NCI-H187 treated with DMSO at 0.1 percent for 48 hours (cell line): Measurements from ENCODE around the gene ALCAM.

Source experiments
- DNase-seq: peaks from one replicate; lab custom pipeline; 2025; lab: John Stamatoyannopoulos, UW

ALCAM gene

GRCh38 chr3:105490045-105490444, 123.3 kb downstream of the ALCAM start:
- no peak for DNase-seq

GRCh38 chr3:105493305-105493892, 126.7 kb downstream of the ALCAM start:
- DNase-seq = no peak

GRCh38 chr3:105495021-105495420, 128.3 kb downstream of the ALCAM start:
- DNase-seq = no peak

GRCh38 chr3:105496343-105496742, 129.6 kb downstream of the ALCAM start:
- DNase-seq = no peak

GRCh38 chr3:105497386-105497785, 130.7 kb downstream of the ALCAM start:
- no peak for DNase-seq

- DNase-seq = no peak
Observed at GRCh38 chr3:105499961-105500360, 133.3 kb downstream of the ALCAM start.

GRCh38 chr3:105502333-105502732, 135.6 kb downstream of the ALCAM start:
- DNase-seq = no peak

- no peak for DNase-seq
Observed at GRCh38 chr3:105503191-105503593, 136.5 kb downstream of the ALCAM start.

GRCh38 chr3:105504440-105504951, 137.8 kb downstream of the ALCAM start:
- no peak for DNase-seq

GRCh38 chr3:105505170-105505569, 138.5 kb downstream of the ALCAM start:
- no peak for DNase-seq

GRCh38 chr3:105511031-105511430, 144.3 kb downstream of the ALCAM start:
- DNase-seq = no peak

GRCh38 chr3:105512061-105512460, 145.4 kb downstream of the ALCAM start:
- DNase-seq = no peak

GRCh38 chr3:105513042-105513441, 146.3 kb downstream of the ALCAM start:
- DNase-seq = no peak

GRCh38 chr3:105513886-105514285, 147.2 kb downstream of the ALCAM start:
- no peak for DNase-seq

- no peak for DNase-seq
Observed at GRCh38 chr3:105515372-105515771, 148.7 kb downstream of the ALCAM start.

GRCh38 chr3:105516972-105517371, 150.3 kb downstream of the ALCAM start:
- no peak for DNase-seq

GRCh38 chr3:105518203-105518602, 151.5 kb downstream of the ALCAM start:
- DNase-seq = no peak

- peak; percentile 38 for DNase-seq
Observed at GRCh38 chr3:105518806-105519418, 152.2 kb downstream of the ALCAM start.

GRCh38 chr3:105521770-105522169, 155.1 kb downstream of the ALCAM start:
- DNase-seq = no peak

- DNase-seq = no peak
Observed at GRCh38 chr3:105523501-105523900, 156.8 kb downstream of the ALCAM start.

GRCh38 chr3:105525531-105525930, 158.8 kb downstream of the ALCAM start:
- no peak for DNase-seq

GRCh38 chr3:105526360-105527111, 159.8 kb downstream of the ALCAM start:
- no peak for DNase-seq

GRCh38 chr3:105527535-105527934, 160.8 kb downstream of the ALCAM start:
- DNase-seq = peak; percentile 78
